Transverse colon (tissue), 4 donors: Measurements from ENCODE around the gene CD9.

ENCODE experiments used
- POLR2AphosphoS5 ChIP-seq, 3 donors: sonication (generic); formaldehyde crosslinking; IDR thresholded peaks; one replicate each; pipeline ENCODE4 v1.6.1; 2016; ENCODE audit warnings: antibody characterized with exemption in 3 of 3
- TF ChIP-seq, protein P1 (sequence below), 5 experiments: fragments of 200-600 bp in 3 of 5; fragments of 450-650 bp in 2 of 5; sonication (generic) in 3 of 5; IDR thresholded peaks; 1 replicate in 2 of 5; 2 replicates in 3 of 5; pipeline ENCODE4 v1.5.1; 2016 to 2017; ENCODE audit warnings: antibody characterized with exemption in 5 of 5, inconsistent platforms in 3 of 5, mild to moderate bottlenecking in 2 of 5, moderate library complexity in 1 of 5

DNA sequence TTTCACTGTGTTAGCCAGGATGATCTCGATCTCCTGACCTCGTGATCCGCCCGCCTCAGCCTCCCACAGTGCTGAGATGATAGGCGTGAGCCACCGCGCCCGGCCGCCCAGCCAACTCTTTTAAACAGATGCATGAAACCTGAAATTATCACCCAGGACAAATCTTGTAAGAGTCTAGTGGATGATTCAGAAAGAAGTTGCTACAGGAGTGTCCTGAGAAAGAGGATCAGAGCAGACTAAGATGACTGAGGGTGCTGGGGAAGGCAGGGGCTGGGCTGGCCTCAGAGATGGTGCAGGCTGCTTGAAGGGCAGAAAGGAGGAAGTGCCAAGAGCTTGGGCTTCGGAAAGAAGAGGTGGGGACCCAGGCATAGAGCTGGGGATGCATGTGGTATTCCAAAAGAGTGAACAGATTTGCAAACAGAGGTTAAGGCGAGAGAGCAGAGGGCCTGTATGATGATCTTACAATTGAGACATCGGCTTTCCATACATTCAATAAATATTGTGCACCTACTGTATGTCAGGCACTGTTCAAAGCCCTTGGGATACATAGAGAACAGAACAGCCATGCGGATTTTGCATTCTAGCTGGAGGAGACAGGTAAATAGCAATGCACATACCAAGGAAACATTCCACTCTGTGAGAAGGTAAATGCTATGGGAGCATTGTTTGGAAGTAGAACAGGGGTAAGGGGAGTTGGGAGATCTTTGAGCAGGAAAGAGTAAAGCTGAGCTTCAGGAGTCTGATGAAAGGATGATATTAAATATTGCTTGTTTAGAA is 7.4 kb upstream of the CD9 start:
- TF ChIP-seq, protein P1, sequence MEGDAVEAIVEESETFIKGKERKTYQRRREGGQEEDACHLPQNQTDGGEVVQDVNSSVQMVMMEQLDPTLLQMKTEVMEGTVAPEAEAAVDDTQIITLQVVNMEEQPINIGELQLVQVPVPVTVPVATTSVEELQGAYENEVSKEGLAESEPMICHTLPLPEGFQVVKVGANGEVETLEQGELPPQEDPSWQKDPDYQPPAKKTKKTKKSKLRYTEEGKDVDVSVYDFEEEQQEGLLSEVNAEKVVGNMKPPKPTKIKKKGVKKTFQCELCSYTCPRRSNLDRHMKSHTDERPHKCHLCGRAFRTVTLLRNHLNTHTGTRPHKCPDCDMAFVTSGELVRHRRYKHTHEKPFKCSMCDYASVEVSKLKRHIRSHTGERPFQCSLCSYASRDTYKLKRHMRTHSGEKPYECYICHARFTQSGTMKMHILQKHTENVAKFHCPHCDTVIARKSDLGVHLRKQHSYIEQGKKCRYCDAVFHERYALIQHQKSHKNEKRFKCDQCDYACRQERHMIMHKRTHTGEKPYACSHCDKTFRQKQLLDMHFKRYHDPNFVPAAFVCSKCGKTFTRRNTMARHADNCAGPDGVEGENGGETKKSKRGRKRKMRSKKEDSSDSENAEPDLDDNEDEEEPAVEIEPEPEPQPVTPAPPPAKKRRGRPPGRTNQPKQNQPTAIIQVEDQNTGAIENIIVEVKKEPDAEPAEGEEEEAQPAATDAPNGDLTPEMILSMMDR (IDR thresholded peaks at IDR 0.05), result no peak
- TF ChIP-seq POLR2AphosphoS5 (IDR thresholded peaks at IDR 0.05), result no peak
